Stimulated activated CD8-positive, alpha-beta memory T cell treated with anti-CD3 and anti-CD28 coated beads, Interleukin-7, amount 100 ng/mL, for 24 hours (primary cell): Measurements from ENCODE around the gene JMY.
"Not testable (repeated sequence)": the region's sequence is repeated elsewhere in the genome, so short reads cannot be mapped to it uniquely, and the experiment has no call there.

ENCODE experiments used
- DNase-seq: peaks from one replicate; pipeline ENCODE4 v3.0.0-alpha.2; 2020; ENCODE audit warnings: low read depth

The JMY gene

GRCh38 chr5:79237740-79238560 lies 2.0 kb downstream of the JMY start:
- no peak for DNase-seq

GRCh38 chr5:79240561-79240960 lies 4.6 kb downstream of the JMY start:
- DNase-seq: no peak

- no peak for DNase-seq
Measured at GRCh38 chr5:79241535-79241979, 5.6 kb downstream of the JMY start.

- DNase-seq: no peak
Measured at GRCh38 chr5:79242242-79243039, 6.5 kb downstream of the JMY start.

- no peak for DNase-seq
Measured at GRCh38 chr5:79243224-79243623, 7.3 kb downstream of the JMY start.

- DNase-seq: not testable (repeated sequence)
Measured at GRCh38 chr5:79254067-79254466, 18.1 kb downstream of the JMY start.

- no peak for DNase-seq
Measured at GRCh38 chr5:79255786-79256557, 20.0 kb downstream of the JMY start.

- DNase-seq: no peak
Measured at GRCh38 chr5:79256563-79256962, 20.6 kb downstream of the JMY start.

- no peak for DNase-seq
Measured at GRCh38 chr5:79257314-79257713, 21.4 kb downstream of the JMY start.

- DNase-seq: no peak
Measured at GRCh38 chr5:79258801-79259200, 22.9 kb downstream of the JMY start.

GRCh38 chr5:79259383-79259782 lies 23.5 kb downstream of the JMY start:
- no peak for DNase-seq

- no peak for DNase-seq
Measured at GRCh38 chr5:79259810-79260209, 23.9 kb downstream of the JMY start.

GRCh38 chr5:79261897-79262296 lies 26.0 kb downstream of the JMY start:
- no peak for DNase-seq

GRCh38 chr5:79263290-79263689 lies 27.4 kb downstream of the JMY start:
- no peak for DNase-seq

GRCh38 chr5:79267180-79267579 lies 31.2 kb downstream of the JMY start:
- DNase-seq: no peak

GRCh38 chr5:79269733-79270166 lies 33.8 kb downstream of the JMY start:
- DNase-seq: no peak

- no peak for DNase-seq
Measured at GRCh38 chr5:79273341-79273740, 37.4 kb downstream of the JMY start.

GRCh38 chr5:79284846-79285245 lies 48.9 kb downstream of the JMY start:
- DNase-seq: no peak

- no peak for DNase-seq
Measured at GRCh38 chr5:79285285-79285684, 49.4 kb downstream of the JMY start.

- DNase-seq: no peak
Measured at GRCh38 chr5:79285833-79286232, 49.9 kb downstream of the JMY start.

- DNase-seq: no peak
Measured at GRCh38 chr5:79287380-79287779, 51.4 kb downstream of the JMY start.

- no peak for DNase-seq
Measured at GRCh38 chr5:79287907-79288306, 52.0 kb downstream of the JMY start.
